SK-N-SH (cell line): ENCODE data around the gene ANO2. TPM values are rescaled to one million over a fixed set of nuclear protein-coding genes. Genes with fewer than 3 reads are reported as not detected.

Experiments
- CTCF ChIA-PET: fragments of 300-600, 350-600 bp; formaldehyde crosslinking; extraction: SDS; loops from one replicate; lab custom pipeline; 2021; lab: Yijun Ruan, JAX
- POLR2A ChIA-PET: fragments of 350-600 bp; sonication (Branson Sonifier 250); formaldehyde crosslinking; extraction: SDS; loops from one replicate; lab custom pipeline; 2020; ENCODE audit warnings: antibody characterized with exemption, inconsistent platforms; lab: Yijun Ruan, JAX
- DNase-seq: peaks from one replicate; pipeline ENCODE4 v3.0.0; 2012
- H2AFZ ChIP-seq: fragments of 200-600 bp; sonication (generic); 2 replicates; pipeline ENCODE4 v1.8.1; 2016; ENCODE audit warnings: antibody characterized with exemption, mild to moderate bottlenecking, low read depth
- H3F3A ChIP-seq: fragments of 200-600 bp; sonication (generic); replicated peaks from 2 replicates; pipeline ENCODE3; 2016; ENCODE audit warnings: antibody characterized with exemption, mild to moderate bottlenecking; ENCODE audit not compliant: insufficient read depth
- H3K27ac ChIP-seq, 2 experiments: fragments of 200-500 bp in 1 of 2; fragments of 200-600 bp in 1 of 2; sonication (Bioruptor generic) in 1 of 2; sonication (generic), shearing (Covaris generic) in 1 of 2; 2 replicates each; pipeline versions ENCODE4 v1.5.1 to v1.6.1; 2014 to 2016; ENCODE audit warnings: low read depth in 2 of 2, inconsistent platforms in 1 of 2, low read length in 1 of 2, mild to moderate bottlenecking in 1 of 2, mixed read lengths in 1 of 2
- H3K27me3 ChIP-seq: fragments of 200-600 bp; sonication (generic), shearing (Covaris generic); 2 replicates; pipeline ENCODE4 v1.6.1; 2016; ENCODE audit warnings: mixed run types; ENCODE audit not compliant: insufficient read depth
- H3K36me3 ChIP-seq, 2 experiments: fragments of 200-500 bp in 1 of 2; fragments of 200-600 bp in 1 of 2; sonication (Bioruptor generic) in 1 of 2; sonication (generic) in 1 of 2; replicated peaks in 1 of 2; 2 replicates each; pipeline versions ENCODE3 to v1.5.1; 2014 to 2016; ENCODE audit warnings: low read length in 1 of 2, mild to moderate bottlenecking in 1 of 2; ENCODE audit not compliant: insufficient read depth in 2 of 2, control insufficient read depth in 1 of 2
- H3K4me1 ChIP-seq, 2 experiments: fragments of 200-500 bp in 1 of 2; fragments of 200-600 bp in 1 of 2; sonication (Bioruptor generic) in 1 of 2; sonication (generic), shearing (Covaris generic) in 1 of 2; 2 replicates each; pipeline versions ENCODE4 v1.5.1 to v1.6.1; 2014 to 2016; ENCODE audit warnings: low read depth in 1 of 2, low read length in 1 of 2, mixed run types in 1 of 2; ENCODE audit not compliant: insufficient read depth in 2 of 2, control insufficient read depth in 1 of 2
- H3K4me2 ChIP-seq: fragments of 200-600 bp; sonication (generic), shearing (Covaris generic); 2 replicates; pipeline ENCODE4 v1.6.1; 2017; ENCODE audit warnings: mixed run types
- H3K4me3 ChIP-seq, 2 experiments: fragments of 200-500 bp in 1 of 2; fragments of 200-600 bp in 1 of 2; sonication (Bioruptor generic) in 1 of 2; sonication (generic), shearing (Covaris generic) in 1 of 2; 2 replicates each; pipeline versions ENCODE4 v1.5.1 to v1.8.1; 2014 to 2016; ENCODE audit warnings: low read depth in 2 of 2, inconsistent platforms in 1 of 2, low read length in 1 of 2, mild to moderate bottlenecking in 1 of 2, mixed read lengths in 1 of 2, moderate library complexity in 1 of 2
- H3K79me2 ChIP-seq: fragments of 200-600 bp; sonication (generic); 2 replicates; pipeline ENCODE4 v1.8.1; 2017; ENCODE audit warnings: mild to moderate bottlenecking; ENCODE audit not compliant: insufficient read depth
- H3K9ac ChIP-seq: fragments of 200-600 bp; sonication (generic); 2 replicates; pipeline ENCODE4 v1.6.1; 2017; ENCODE audit warnings: mixed run types
- H3K9me2 ChIP-seq: fragments of 200-600 bp; sonication (generic); 2 replicates; pipeline ENCODE4 v1.6.1; 2017; ENCODE audit warnings: mixed run types
- H3K9me3 ChIP-seq: fragments of 200-600 bp; sonication (generic); 2 replicates; pipeline ENCODE4 v1.6.1; 2017; ENCODE audit warnings: mixed run types, mild to moderate bottlenecking, moderate library complexity
- H4K20me1 ChIP-seq: fragments of 200-600 bp; sonication (generic); 2 replicates; pipeline ENCODE4 v1.6.1; 2017; ENCODE audit warnings: mild to moderate bottlenecking, mixed run types; ENCODE audit not compliant: insufficient read depth
- ELF1 ChIP-seq: IDR thresholded peaks from 2 replicates; pipeline ENCODE4 v1.4.0; 2012
- EZH2phosphoT487 ChIP-seq: fragments of 200-600 bp; sonication (generic); IDR thresholded peaks from 2 replicates; pipeline ENCODE4 v1.6.1; 2017; ENCODE audit warnings: low read depth, mixed run types, mild to moderate bottlenecking, antibody characterized with exemption, moderate library complexity, borderline replicate concordance
- GABPA ChIP-seq: IDR thresholded peaks from 2 replicates; pipeline ENCODE4 v1.4.0; 2012; ENCODE audit warnings: low read depth, mild to moderate bottlenecking
- GATA2 ChIP-seq: sonication (generic); formaldehyde crosslinking; IDR thresholded peaks from 2 replicates; pipeline ENCODE4 v1.5.0; 2020; ENCODE audit warnings: mild to moderate bottlenecking, missing genetic modification reagents
- MEF2A ChIP-seq: IDR thresholded peaks from 2 replicates; pipeline ENCODE4 v1.4.0; 2012; ENCODE audit warnings: low read depth, borderline replicate concordance
- MXI1 ChIP-seq: IDR thresholded peaks from 2 replicates; pipeline ENCODE4 v1.6.1; 2012; ENCODE audit warnings: mild to moderate bottlenecking, low read depth, low read length, improper control_type of control experiment
- NFIC ChIP-seq: IDR thresholded peaks from 2 replicates; pipeline ENCODE4 v1.4.0; 2012; ENCODE audit warnings: borderline replicate concordance
- POLR2AphosphoS5 ChIP-seq: IDR thresholded peaks from 2 replicates; pipeline ENCODE4 v1.6.1; 2012; ENCODE audit warnings: low read depth, low read length
- SMC3 ChIP-seq: IDR thresholded peaks from 2 replicates; pipeline ENCODE4 v1.6.1; 2012; ENCODE audit warnings: low read depth, low read length, improper control_type of control experiment
- TAF1 ChIP-seq: IDR thresholded peaks from 2 replicates; pipeline ENCODE4 v1.6.1; 2012; ENCODE audit warnings: low read depth, mild to moderate bottlenecking, low read length, moderate library complexity, borderline replicate concordance
- TCF12 ChIP-seq: IDR thresholded peaks from 2 replicates; pipeline ENCODE4 v1.4.0; 2012
- TEAD4 ChIP-seq: IDR thresholded peaks from 2 replicates; pipeline ENCODE4 v1.4.0; 2012; ENCODE audit warnings: mild to moderate bottlenecking, borderline replicate concordance; ENCODE audit not compliant: insufficient read depth
- USF1 ChIP-seq: IDR thresholded peaks from 2 replicates; pipeline ENCODE4 v1.4.0; 2012; ENCODE audit warnings: low read depth, borderline replicate concordance
- USF2 ChIP-seq: fragments of 150-350 bp; IDR thresholded peaks from 2 replicates; pipeline ENCODE4 v1.6.1; 2017; ENCODE audit warnings: antibody characterized with exemption, low read length, low read depth, borderline replicate concordance
- YY1 ChIP-seq: IDR thresholded peaks from 2 replicates; pipeline ENCODE4 v1.4.0; 2012; ENCODE audit warnings: low read depth, mild to moderate bottlenecking
- WGBS: methylation state at CpG from one replicate; pipeline ENCODE4 v1.1.6; 2017; ENCODE audit warnings: low lambda C conversion rate; 5-methylcytosine and 5-hydroxymethylcytosine counted together
- polyA plus RNA-seq, 3 experiments: library from polyadenylated mRNA; depleted of rRNA; stranded (reverse); fragments of >200 nt; gene quantifications; 2 replicates each; pipeline ENCODE4 v1.2.3, GENCODE V29; 2012
- TF ChIP-seq, protein P1 (sequence below): IDR thresholded peaks from 2 replicates; pipeline ENCODE4 v1.4.0; 2012; ENCODE audit warnings: low read depth
- TF ChIP-seq, protein P2 (sequence below): fragments of 200-600 bp; sonication (generic); IDR thresholded peaks from 2 replicates; pipeline ENCODE4 v1.6.1; 2017; ENCODE audit warnings: antibody characterized with exemption, mild to moderate bottlenecking, moderate library complexity
- TF ChIP-seq, protein P3 (sequence below): fragments of 150-350 bp; IDR thresholded peaks from 2 replicates; pipeline ENCODE4 v1.6.1; 2016; ENCODE audit warnings: mild to moderate bottlenecking, low read depth, low read length
- TF ChIP-seq, protein P4 (sequence below): IDR thresholded peaks from 2 replicates; pipeline ENCODE4 v1.6.1; 2012; ENCODE audit warnings: mild to moderate bottlenecking, low read depth, low read length, moderate library complexity

ANO2 gene
- polyA plus RNA-seq, 1 of the 3 experiments (the other 2 are of a cell fraction), result not detected

DNA sequence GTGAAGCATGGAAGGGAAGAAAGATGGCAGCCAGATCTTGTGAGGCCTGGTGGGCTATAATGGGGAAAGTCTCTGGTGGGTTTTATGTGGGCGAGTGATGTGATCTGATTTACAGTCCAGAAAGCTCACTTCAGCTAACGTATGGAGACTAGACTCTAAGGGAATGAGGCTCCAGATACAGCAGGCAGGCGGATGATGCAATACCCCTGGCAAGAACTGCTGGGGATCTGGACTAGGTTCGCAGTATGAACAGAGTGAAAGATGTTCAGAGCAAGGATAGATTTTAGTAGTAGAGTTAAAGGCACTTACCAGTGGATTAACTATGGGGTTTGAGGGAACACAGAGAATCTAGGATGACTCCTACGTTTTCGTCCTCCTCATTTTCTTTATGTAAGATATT lies 253.1 kb downstream of the ANO2 start:
- WGBS, result 2% methylated on average over 6 of the region's 6 CpGs
- TF ChIP-seq NFIC, result no peak
- no peak for TF ChIP-seq GABPA
- TF ChIP-seq GATA2 (CRISPR knock-in tag), result no peak
- no peak for TF ChIP-seq USF2
- TF ChIP-seq, protein P1, sequence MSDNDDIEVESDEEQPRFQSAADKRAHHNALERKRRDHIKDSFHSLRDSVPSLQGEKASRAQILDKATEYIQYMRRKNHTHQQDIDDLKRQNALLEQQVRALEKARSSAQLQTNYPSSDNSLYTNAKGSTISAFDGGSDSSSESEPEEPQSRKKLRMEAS, result no peak
- no peak for TF ChIP-seq TAF1
- no peak for TF ChIP-seq ELF1
- no peak for TF ChIP-seq USF1
- TF ChIP-seq SMC3, result no peak
- no peak overlapping the region for H3K27ac ChIP-seq
- H3F3A ChIP-seq, result no peaks in the 10 kb centered on the region
- CTCF ChIA-PET, result no interaction called here
- H3K4me2 ChIP-seq, result no peak overlapping the region
- H3K4me1 ChIP-seq, result no peaks in the 10 kb centered on the region
- no peaks in the 10 kb centered on the region for H3K9me3 ChIP-seq
- H3K9ac ChIP-seq, result no peak overlapping the region
- no peak for DNase-seq
- H3K27me3 ChIP-seq, result peaks cover 22% of the 10 kb centered on the region
- H3K79me2 ChIP-seq, result no peaks in the 10 kb centered on the region
- no peak overlapping the region for H2AFZ ChIP-seq
- H3K9me2 ChIP-seq, result no peaks in the 10 kb centered on the region
- no peaks in the 10 kb centered on the region for H3K36me3 ChIP-seq
- H3K4me3 ChIP-seq, result no peak overlapping the region
- POLR2A ChIA-PET, result no interaction called here
- no peaks in the 10 kb centered on the region for H4K20me1 ChIP-seq

- H3K9ac ChIP-seq, result no peak overlapping the region
- no peak overlapping the region for H3K4me2 ChIP-seq
- no peak overlapping the region for H3K4me3 ChIP-seq
- no peaks in the 10 kb centered on the region for H3K9me3 ChIP-seq
- no peaks in the 10 kb centered on the region for H3K79me2 ChIP-seq
- H3F3A ChIP-seq, result no peaks in the 10 kb centered on the region
- no peak for DNase-seq
- H2AFZ ChIP-seq, result no peak overlapping the region
- no peaks in the 10 kb centered on the region for H3K36me3 ChIP-seq
- ChIA-PET CTCF (no interaction called here), POLR2A (no interaction called here)
- 13% methylated on average over 1 of the region's 1 CpG for WGBS
- H3K4me1 ChIP-seq, result no peaks in the 10 kb centered on the region
- no peaks in the 10 kb centered on the region for H3K9me2 ChIP-seq
- H3K27ac ChIP-seq, result no peak overlapping the region
- H4K20me1 ChIP-seq, result no peaks in the 10 kb centered on the region
- no peak for TF ChIP-seq MEF2A
- no peak for TF ChIP-seq TCF12
- TF ChIP-seq, protein P2, sequence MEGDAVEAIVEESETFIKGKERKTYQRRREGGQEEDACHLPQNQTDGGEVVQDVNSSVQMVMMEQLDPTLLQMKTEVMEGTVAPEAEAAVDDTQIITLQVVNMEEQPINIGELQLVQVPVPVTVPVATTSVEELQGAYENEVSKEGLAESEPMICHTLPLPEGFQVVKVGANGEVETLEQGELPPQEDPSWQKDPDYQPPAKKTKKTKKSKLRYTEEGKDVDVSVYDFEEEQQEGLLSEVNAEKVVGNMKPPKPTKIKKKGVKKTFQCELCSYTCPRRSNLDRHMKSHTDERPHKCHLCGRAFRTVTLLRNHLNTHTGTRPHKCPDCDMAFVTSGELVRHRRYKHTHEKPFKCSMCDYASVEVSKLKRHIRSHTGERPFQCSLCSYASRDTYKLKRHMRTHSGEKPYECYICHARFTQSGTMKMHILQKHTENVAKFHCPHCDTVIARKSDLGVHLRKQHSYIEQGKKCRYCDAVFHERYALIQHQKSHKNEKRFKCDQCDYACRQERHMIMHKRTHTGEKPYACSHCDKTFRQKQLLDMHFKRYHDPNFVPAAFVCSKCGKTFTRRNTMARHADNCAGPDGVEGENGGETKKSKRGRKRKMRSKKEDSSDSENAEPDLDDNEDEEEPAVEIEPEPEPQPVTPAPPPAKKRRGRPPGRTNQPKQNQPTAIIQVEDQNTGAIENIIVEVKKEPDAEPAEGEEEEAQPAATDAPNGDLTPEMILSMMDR, result no peak
- TF ChIP-seq YY1, result no peak
- no peak for TF ChIP-seq TEAD4
- TF ChIP-seq, protein P3, sequence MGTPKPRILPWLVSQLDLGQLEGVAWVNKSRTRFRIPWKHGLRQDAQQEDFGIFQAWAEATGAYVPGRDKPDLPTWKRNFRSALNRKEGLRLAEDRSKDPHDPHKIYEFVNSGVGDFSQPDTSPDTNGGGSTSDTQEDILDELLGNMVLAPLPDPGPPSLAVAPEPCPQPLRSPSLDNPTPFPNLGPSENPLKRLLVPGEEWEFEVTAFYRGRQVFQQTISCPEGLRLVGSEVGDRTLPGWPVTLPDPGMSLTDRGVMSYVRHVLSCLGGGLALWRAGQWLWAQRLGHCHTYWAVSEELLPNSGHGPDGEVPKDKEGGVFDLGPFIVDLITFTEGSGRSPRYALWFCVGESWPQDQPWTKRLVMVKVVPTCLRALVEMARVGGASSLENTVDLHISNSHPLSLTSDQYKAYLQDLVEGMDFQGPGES, result no peak
- TF ChIP-seq POLR2AphosphoS5, result no peak
- TF ChIP-seq, protein P4, sequence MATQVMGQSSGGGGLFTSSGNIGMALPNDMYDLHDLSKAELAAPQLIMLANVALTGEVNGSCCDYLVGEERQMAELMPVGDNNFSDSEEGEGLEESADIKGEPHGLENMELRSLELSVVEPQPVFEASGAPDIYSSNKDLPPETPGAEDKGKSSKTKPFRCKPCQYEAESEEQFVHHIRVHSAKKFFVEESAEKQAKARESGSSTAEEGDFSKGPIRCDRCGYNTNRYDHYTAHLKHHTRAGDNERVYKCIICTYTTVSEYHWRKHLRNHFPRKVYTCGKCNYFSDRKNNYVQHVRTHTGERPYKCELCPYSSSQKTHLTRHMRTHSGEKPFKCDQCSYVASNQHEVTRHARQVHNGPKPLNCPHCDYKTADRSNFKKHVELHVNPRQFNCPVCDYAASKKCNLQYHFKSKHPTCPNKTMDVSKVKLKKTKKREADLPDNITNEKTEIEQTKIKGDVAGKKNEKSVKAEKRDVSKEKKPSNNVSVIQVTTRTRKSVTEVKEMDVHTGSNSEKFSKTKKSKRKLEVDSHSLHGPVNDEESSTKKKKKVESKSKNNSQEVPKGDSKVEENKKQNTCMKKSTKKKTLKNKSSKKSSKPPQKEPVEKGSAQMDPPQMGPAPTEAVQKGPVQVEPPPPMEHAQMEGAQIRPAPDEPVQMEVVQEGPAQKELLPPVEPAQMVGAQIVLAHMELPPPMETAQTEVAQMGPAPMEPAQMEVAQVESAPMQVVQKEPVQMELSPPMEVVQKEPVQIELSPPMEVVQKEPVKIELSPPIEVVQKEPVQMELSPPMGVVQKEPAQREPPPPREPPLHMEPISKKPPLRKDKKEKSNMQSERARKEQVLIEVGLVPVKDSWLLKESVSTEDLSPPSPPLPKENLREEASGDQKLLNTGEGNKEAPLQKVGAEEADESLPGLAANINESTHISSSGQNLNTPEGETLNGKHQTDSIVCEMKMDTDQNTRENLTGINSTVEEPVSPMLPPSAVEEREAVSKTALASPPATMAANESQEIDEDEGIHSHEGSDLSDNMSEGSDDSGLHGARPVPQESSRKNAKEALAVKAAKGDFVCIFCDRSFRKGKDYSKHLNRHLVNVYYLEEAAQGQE, result no peak
- no peak for TF ChIP-seq EZH2phosphoT487
- no peak for TF ChIP-seq USF1
- TF ChIP-seq MXI1, result no peak
- TF ChIP-seq SMC3, result no peak
- TF ChIP-seq, all 33 proteins: peak for 0
- peaks cover 22% of the 10 kb centered on the region for H3K27me3 ChIP-seq
Measured at GRCh38 chr12:5690240-5690639, 254.8 kb downstream of the ANO2 start.
